ENCODE results near the gene BRPF3.
"Not testable (repeated sequence)": the region's sequence is repeated elsewhere in the genome, so short reads cannot be mapped to it uniquely, and the experiment has no call there.

Gene BRPF3

GRCh38 chr6:36200998-36201596, 4.6 kb downstream of the BRPF3 start:
- no peak for DNase-seq

DNA sequence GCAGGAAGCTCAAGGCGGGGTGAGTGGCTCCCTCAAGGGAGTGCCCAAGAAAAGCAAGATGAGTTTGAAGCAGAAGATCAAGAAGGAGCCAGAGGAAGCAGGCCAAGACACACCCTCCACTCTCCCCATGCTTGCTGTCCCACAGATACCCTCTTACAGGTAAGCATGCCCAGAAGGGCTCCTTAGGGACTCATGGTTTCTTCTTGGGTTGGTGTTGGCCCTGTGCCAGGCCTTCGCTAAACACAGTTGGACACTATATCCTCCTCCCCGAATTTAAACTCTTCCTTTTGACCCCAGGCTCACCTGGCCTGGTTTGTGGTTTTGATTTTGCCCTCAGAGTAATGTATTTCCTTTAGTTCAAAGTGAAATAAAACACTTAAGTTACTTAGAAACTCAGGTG, 5.1 kb downstream of the BRPF3 start:
- DNase-seq: no peak

DNA sequence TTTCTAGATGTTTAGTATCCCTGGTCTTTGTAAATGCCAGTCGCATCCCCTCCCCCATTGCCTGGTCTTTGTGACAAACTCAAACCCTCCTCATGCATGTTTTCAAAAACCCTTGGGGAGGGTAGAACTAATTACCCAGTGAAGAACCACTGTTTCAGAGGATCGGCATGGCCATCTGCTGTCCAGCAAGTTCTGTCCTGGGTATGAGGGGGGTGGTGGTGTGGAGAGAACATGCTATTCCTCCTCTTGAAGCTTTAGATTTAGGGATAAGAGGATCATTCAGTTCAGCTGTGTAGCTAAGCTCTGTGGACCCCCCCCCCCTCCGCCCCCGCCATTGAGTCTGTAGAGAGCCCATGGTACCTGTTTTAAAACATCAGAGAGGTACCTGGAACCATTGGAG, 5.6 kb downstream of the BRPF3 start:
- no peak for DNase-seq

GRCh38 chr6:36204068-36204753, 7.7 kb downstream of the BRPF3 start:
- no peak for DNase-seq

GRCh38 chr6:36207155-36207554, 10.6 kb downstream of the BRPF3 start:
- DNase-seq: no peak

GRCh38 chr6:36209606-36210005, 13.1 kb downstream of the BRPF3 start:
- no peak for DNase-seq

GRCh38 chr6:36210182-36210581, 13.6 kb downstream of the BRPF3 start:
- DNase-seq: no peak

DNA sequence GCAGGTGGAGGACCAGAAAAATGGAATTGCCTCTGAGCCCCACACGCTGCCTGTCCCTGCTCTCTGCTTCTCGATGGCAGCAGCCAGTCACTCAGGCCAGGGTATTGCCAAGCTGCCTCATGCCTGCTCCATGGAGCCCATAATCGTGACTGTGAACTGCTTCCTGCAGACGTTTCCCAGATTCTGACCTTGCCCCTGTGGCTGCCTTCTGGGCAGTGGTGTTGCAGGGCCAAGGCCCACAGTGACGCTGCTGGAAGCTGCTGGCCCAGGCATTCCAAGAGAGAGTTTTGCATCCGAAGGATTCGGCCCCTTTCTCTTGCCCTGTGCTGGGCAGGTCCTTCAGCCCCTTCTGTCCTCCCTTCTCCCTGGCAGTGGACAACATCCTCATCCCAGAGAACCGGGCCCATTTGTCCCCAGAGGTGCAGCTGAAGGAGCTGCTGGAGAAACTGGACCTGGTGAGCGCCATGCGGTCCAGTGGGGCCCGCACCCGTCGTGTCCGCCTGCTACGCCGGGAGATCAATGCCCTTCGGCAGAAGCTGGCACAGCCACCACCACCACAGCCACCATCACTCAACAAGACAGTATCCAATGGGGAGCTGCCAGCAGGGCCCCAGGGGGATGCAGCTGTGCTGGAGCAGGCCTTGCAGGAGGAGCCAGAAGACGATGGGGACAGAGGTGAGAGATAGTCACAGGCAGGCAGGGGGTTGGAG, 14.5 kb downstream of the BRPF3 start:
- DNase-seq: no peak

- DNase-seq: no peak
Observed at GRCh38 chr6:36216559-36216958, 20.0 kb downstream of the BRPF3 start.

DNA sequence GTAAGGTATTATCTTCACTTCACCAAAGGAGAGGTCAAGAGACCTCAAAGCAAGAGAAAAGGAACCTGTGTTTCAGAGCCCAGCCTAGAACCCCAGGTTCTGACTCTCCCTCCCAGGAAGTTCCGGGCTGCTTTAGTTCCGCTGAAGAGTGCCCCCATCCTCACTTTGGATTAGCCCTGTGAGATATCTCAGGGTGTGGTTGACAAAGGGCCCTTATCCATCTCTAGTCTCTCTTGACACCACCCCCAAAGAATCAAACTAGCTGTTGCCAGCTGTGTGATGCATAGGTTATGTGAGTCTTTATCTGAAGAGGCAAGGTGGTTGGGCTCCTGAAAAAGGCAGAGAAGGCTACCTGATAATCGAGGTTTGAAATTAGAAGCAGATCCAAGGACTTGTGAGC, 20.6 kb downstream of the BRPF3 start:
- no peak for DNase-seq

DNA sequence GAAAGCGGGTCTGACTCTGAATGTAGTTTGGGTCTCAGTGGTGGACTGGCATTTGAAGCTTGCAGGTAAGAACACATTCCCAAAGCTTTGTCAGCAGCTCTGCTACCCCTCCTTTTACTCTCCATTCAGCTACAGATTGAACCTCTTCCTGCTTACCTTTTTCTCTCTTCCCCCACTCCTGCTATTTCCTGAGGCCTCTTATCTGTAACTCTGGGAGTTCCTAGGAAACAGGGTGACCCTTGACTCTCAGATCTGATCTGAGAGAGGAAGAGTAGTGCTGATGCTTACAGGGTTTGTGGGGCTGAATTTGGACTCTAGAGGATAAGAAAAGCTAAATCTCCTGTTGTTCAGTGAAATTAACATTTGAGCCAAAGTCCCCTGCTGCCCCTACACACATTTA, 21.4 kb downstream of the BRPF3 start:
- DNase-seq: no peak

DNA sequence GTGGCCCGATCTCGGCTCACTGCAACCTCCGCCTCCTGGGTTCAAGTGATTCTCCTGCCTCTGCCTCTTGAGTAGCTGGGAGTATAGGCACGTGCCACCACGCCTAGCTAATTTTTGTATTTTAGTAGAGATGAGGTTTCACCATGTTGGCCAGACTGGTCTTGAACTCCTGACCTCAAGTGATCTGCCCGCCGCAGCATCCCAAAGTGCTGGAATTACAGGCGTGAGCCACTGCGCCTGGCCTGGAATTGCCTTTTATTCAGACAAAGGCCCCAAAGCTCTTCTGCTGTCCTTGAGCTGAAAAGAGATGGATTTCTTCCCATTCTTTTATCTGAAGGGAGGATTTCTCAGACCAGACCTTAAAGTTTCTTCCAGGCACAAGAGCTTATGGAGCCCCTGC, 22.0 kb downstream of the BRPF3 start:
- DNase-seq: not testable (repeated sequence)

GRCh38 chr6:36219081-36219480, 22.5 kb downstream of the BRPF3 start:
- DNase-seq: no peak

DNA sequence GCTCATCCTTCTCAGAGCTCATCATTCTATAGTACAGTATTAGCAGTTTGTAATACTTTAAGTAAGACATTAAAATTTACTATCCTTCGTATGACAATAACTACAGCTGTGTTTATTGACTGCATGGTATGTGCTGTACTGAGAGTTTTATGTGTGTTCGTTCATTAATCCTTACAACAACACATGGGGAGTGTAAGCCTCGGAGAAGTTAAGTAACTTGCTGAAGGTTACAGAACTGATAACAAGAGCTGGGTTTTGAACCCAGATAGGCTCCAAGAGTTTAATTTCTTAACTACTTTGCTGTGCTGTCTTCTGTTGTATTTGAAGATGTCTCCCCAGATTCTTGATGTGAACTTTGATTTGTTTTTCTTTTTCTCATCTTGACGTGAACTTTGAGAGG, 23.7 kb downstream of the BRPF3 start:
- no peak for DNase-seq

GRCh38 chr6:36221674-36222073, 25.1 kb downstream of the BRPF3 start:
- no peak for DNase-seq

DNA sequence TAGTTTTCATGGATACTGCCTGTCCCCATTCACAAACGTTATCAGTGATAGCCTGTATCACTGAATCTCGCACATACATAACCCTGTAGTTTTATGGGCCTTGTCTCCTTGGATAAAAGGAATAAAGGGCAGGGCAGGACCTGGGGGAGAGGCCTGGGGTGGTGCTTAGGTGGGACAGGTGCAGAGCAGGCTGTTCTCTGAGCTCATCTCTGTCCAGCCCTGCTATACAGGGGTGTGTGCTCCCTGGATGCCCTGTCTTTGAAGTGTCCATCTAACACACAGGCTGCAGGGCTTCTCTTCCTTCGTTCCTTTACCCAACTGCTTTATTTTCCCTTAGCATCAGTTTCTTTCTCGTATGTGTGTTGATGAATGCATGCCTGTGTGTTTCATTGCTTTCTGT, 26.4 kb downstream of the BRPF3 start:
- DNase-seq: no peak

DNA sequence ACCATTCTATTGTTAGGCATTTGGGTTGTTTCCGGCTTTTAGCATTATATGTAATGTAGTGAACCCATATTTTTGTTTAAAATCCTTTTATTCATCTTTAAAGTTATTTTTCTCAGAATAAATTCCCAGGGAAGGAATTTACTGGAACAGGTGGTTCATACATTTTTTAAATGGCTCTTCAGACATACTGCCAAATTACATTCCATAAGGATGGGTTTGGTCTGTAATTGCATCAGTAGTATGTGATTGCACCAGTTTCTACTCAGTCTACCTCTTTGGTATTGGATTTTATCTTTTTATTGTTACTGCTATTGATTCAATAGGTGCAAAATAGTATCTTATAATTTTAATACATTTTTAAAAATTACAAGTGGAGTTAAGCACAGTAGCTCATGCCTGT, 27.2 kb downstream of the BRPF3 start:
- DNase-seq: no peak

DNA sequence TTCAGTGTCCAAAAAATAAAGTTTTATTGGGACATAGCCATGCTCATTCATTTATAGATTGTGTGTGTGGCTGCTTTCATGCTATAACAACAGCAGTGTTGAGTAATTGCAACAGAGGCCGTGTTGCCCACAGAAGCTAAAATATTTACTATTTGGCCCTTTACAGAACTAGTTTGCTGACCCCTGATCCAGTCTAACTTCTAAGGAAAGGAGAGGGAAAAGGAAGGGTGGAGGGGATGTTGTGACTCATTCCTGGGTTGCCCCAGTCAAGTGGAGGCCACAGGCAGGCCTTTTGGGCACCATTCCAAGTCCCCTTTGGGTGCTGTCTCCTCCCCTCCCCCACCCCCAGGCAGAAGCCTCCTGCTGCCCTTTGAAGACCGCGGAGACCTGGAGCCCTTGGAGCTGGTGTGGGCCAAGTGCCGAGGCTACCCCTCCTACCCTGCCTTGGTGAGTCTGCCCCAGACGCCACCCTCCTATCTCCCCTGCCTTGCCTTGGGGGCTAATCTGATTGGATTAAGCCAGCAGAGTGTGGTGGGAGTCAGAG, 28.4 kb downstream of the BRPF3 start:
- DNase-seq: no peak

- no peak for DNase-seq
Observed at GRCh38 chr6:36226438-36227047, 30.0 kb downstream of the BRPF3 start.

DNA sequence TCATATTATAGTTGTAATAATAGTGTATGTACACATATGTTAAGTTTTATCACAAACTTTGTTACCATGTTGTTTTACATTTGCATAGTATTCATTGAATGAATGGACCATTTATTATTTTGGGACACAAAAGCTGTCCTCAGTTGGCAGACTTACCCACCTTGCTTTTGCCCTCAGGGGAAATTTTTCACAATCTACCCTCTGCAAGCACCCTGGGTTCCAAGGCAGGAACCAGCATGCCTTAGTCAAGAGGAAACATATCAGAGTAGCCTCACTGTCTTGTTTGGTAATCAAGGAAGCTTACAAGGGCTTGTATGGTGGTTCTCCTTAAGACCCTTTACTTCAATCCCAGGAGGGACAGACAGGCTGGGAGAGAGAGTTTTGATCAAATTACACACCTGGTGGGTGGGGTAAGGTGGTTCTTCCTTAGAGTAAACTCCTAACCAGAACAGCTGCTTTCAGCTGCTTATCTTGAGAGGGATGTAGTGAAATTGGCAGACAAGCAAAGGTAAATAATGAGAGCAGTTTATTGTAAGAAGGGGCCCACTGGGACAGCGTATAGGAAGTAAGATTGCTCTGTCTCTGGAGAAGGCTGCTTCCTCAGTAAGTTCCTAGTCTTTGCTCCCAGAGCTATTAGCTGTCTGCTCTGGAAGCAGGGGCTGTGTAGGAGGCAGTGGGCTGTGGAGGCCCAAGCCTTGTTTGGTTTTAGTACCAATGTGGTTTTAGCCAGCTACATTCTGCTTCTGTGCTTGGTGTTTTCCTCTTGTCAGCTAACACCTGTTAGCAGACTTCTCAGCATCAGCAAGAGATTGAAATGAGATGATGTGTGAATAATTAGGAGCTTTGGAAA, 31.1 kb downstream of the BRPF3 start:
- no peak for DNase-seq

DNA sequence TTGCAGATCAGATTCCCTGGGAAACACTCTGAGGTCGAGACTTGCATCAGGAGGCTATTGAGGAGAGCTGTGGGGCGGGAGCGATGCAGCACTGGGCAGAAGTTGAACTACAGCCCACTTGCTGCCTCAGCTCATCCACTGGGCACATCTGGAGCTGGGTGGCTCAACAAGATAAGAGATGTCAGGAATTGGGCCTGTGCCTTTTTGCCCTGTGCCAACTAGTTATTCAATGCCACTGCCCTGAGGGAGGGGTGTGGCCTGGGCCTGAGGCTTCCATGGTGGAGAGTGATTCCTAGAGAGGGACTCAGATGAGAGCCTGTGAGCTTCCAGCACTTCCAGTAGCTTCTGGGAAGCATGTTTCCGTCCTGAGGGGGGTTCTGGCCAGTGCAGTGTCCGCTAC, 32.7 kb downstream of the BRPF3 start:
- DNase-seq: no peak

GRCh38 chr6:36230371-36230770, 33.8 kb downstream of the BRPF3 start:
- no peak for DNase-seq

GRCh38 chr6:36232172-36232571, 35.6 kb downstream of the BRPF3 start:
- no peak for DNase-seq
